Coronary artery (tissue), 2 donors: ENCODE data around the gene UTS2R.
"Not testable (repeated sequence)": the region's sequence is repeated elsewhere in the genome, so short reads cannot be mapped to it uniquely, and the experiment has no call there.

ENCODE experiments used
- DNase-seq: peaks from one replicate; pipeline ENCODE4 v3.0.0-alpha.2; 2017; ENCODE audit warnings: low spot score
- H3K27ac ChIP-seq, 2 donors: fragments of 200-600 bp; sonication (generic); one replicate each; pipeline ENCODE4 v1.5.1; 2016 to 2019
- H3K4me3 ChIP-seq: fragments of 200-600 bp; sonication (generic); 2 replicates; pipeline ENCODE4 v1.5.1; 2016; ENCODE audit warnings: mild to moderate bottlenecking, moderate library complexity
- CTCF ChIP-seq: fragments of 200-600 bp; sonication (generic); IDR thresholded peaks from one replicate; pipeline ENCODE4 v1.5.1; 2019; ENCODE audit warnings: antibody characterized with exemption

UTS2R gene

GRCh38 chr17:82375359-82376041, 3.9 kb downstream of the UTS2R start:
- no peak for DNase-seq
- TF ChIP-seq CTCF: no peak
- H3K27ac ChIP-seq: no peak overlapping the region
- no peak overlapping the region for H3K4me3 ChIP-seq

GRCh38 chr17:82376042-82376730, 4.6 kb downstream of the UTS2R start:
- no peak overlapping the region for H3K27ac ChIP-seq
- no peak overlapping the region for H3K4me3 ChIP-seq
- no peak for TF ChIP-seq CTCF
- DNase-seq: no peak

GRCh38 chr17:82377294-82377693, 5.7 kb downstream of the UTS2R start:
- not testable (repeated sequence) for H3K4me3 ChIP-seq, H3K27ac ChIP-seq, DNase-seq

- Histone ChIP-seq H3K4me3 (no peak overlapping the region), H3K27ac (no peak overlapping the region)
- no peak for DNase-seq
- TF ChIP-seq CTCF: no peak
Measured at GRCh38 chr17:82377924-82378740, 6.6 kb downstream of the UTS2R start.

GRCh38 chr17:82378741-82379021, 7.1 kb downstream of the UTS2R start:
- TF ChIP-seq CTCF: no peak
- H3K4me3 ChIP-seq: no peak overlapping the region
- no peak for DNase-seq
- H3K27ac ChIP-seq: no peak overlapping the region

GRCh38 chr17:82380860-82381702, 9.5 kb downstream of the UTS2R start:
- TF ChIP-seq CTCF: no peak

GRCh38 chr17:82381703-82382009, 10.1 kb downstream of the UTS2R start:
- H3K4me3 ChIP-seq, H3K27ac ChIP-seq, DNase-seq: not testable (repeated sequence)

More at GRCh38 chr17:82380860-82381702, 9.5 kb downstream of the UTS2R start:
- Histone ChIP-seq H3K27ac (no peak overlapping the region), H3K4me3 (no peak overlapping the region)
- no peak for DNase-seq

GRCh38 chr17:82382220-82382932, 10.8 kb downstream of the UTS2R start:
- not testable (repeated sequence) for H3K27ac ChIP-seq, H3K4me3 ChIP-seq, DNase-seq
